ENCODE measurements around the gene GSTCD.

- TF ChIP-seq, protein P1, sequence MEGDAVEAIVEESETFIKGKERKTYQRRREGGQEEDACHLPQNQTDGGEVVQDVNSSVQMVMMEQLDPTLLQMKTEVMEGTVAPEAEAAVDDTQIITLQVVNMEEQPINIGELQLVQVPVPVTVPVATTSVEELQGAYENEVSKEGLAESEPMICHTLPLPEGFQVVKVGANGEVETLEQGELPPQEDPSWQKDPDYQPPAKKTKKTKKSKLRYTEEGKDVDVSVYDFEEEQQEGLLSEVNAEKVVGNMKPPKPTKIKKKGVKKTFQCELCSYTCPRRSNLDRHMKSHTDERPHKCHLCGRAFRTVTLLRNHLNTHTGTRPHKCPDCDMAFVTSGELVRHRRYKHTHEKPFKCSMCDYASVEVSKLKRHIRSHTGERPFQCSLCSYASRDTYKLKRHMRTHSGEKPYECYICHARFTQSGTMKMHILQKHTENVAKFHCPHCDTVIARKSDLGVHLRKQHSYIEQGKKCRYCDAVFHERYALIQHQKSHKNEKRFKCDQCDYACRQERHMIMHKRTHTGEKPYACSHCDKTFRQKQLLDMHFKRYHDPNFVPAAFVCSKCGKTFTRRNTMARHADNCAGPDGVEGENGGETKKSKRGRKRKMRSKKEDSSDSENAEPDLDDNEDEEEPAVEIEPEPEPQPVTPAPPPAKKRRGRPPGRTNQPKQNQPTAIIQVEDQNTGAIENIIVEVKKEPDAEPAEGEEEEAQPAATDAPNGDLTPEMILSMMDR (conservative IDR thresholded peaks at IDR 0.05; ENCODE audit: low read depth, low read length) = no peak
- no peak for TF ChIP-seq EZH2 (IDR thresholded peaks at IDR 0.05; ENCODE audit: borderline replicate concordance, low read depth, low read length, poor library complexity, severe bottlenecking)
These were observed 129.5 kb downstream of the GSTCD start for GRCh38 chr4:105838082-105838481.
